Psoas muscle (tissue), 8 donors: ENCODE measurements around the gene FOXA2. TPM values are rescaled to one million over a fixed set of nuclear protein-coding genes. Genes with fewer than 3 reads are reported as not detected.

ENCODE experiments used
- ATAC-seq, 4 donors: fragments of 200-7000 bp; cut with Tn5 transposase; one replicate each; pipeline ENCODE4 v1.9.1; 2020; ENCODE audit warnings: moderate library complexity in 3 of 4, mild to moderate bottlenecking in 2 of 4
- DNase-seq, 2 donors: peaks; one replicate each; pipeline ENCODE4 v3.0.0-alpha.2; 2020
- H3K27ac ChIP-seq: fragments of 200-600 bp; one replicate; pipeline ENCODE4 v1.8.0; 2022
- H3K27me3 ChIP-seq, 3 donors: fragments of 200-600 bp in 1 of 3; one replicate each; pipeline versions ENCODE4 v1.6.1 to v1.8.0; 2013 to 2022; ENCODE audit warnings: low read length in 2 of 3, mild to moderate bottlenecking in 2 of 3, moderate library complexity in 1 of 3; ENCODE audit not compliant: insufficient read depth in 3 of 3
- H3K36me3 ChIP-seq, 2 donors: fragments of 200-600 bp in 1 of 2; one replicate each; pipeline versions ENCODE4 v1.6.1 to v1.8.0; 2013 to 2022; ENCODE audit warnings: low read depth in 1 of 2, mild to moderate bottlenecking in 1 of 2, moderate library complexity in 1 of 2; ENCODE audit not compliant: insufficient read depth in 1 of 2
- H3K4me1 ChIP-seq: fragments of 200-600 bp; one replicate; pipeline ENCODE4 v1.8.0; 2022
- H3K4me3 ChIP-seq: fragments of 200-600 bp; one replicate; pipeline ENCODE4 v1.8.0; 2022; ENCODE audit warnings: mild to moderate bottlenecking
- H3K9me3 ChIP-seq: fragments of 200-600 bp; one replicate; pipeline ENCODE4 v1.8.0; 2022
- CTCF ChIP-seq: fragments of 200-600 bp; IDR thresholded peaks from one replicate; pipeline ENCODE4 v1.8.0; 2022; ENCODE audit warnings: antibody characterized with exemption
- WGBS, 3 donors: extraction: QIAGEN DNeasy Blood & Tissue Kit; methylation state at CpG; one replicate each; pipeline versions ENCODE4 v1.1.6 to v1.1.7; 2013; 5-methylcytosine and 5-hydroxymethylcytosine counted together
- intact Hi-C, 2 donors: fragments of 100-400 bp; cut with DNase I; formaldehyde crosslinking; loops; one replicate each; pipeline versions ENCODE4 v1.11.0 to v1.14.2; 2022
- polyA plus RNA-seq, 3 donors: library from polyadenylated mRNA; stranded (reverse); fragments of 200-250 nt; gene quantifications; one replicate each; pipeline ENCODE4 v1.2.3, GENCODE V29; 2013
- total RNA-seq, 4 donors: library from RNA; stranded (reverse); fragmentation: NEBNext Ultra II Directional in 2 of 4; extraction: Animal tissue kit (Norgen Biotek cat#: 25700) in 2 of 4; gene quantifications; one replicate each; pipeline versions ENCODE4 v1.2.1 to v1.2.4, GENCODE V29; 2021 to 2023
- donor health status: healthy with polysubstance abuse.
- donor health status: DM: no; HTN: no; CAD: no; lungs with moderate emphysema.
- donor health status: Bipolar disorder and iron deficiency.
- donor health status: healthy.
- donor health status: DM: yes; HTN: yes; CAD: no.
- donor health status: DM: no; HTN: no; CAD: no.
- donor health status: DM: no; HTN: no; CAD: no.
- donor health status: DM: yes; HTN: yes; CAD: no.

The FOXA2 gene
- total and polyA plus RNA-seq, 7 donors, result 0.26 TPM; not detected in 6

DNA sequence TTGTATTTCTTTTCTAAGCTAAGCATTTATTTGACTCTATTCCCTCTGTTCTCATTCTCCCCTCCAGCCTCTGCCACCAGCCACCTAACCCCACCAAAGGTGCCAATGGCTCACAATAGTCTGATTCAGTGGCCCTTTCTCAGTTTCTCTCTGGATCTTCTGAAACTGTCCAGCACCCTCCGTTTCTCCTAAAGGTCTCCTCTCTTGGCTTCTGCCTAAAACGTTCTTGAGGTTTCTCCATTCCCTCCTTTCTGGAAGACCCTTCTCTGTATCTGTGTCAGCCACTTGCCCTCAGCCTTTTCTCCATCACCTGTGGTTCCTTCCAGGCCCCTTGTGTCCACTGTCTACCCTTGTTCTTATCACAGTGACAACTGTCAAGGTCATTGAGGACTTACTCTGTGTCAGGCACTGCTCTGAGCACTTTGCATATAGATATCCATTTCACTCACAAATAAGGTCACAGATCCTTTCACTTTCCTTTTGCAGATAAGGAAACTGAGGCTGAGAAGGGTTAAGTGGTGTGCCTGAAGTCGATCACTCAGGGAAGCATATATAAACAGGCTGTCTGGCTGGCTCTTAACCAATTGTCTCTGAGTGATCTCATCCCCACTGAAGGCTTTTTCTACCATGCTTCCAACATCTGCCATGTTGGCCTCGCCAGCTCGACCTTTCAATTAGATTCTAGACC, 48.1 kb downstream of the FOXA2 start:
- no peak for TF ChIP-seq CTCF
- DNase-seq (no peak), ATAC-seq (no peak)
- H3K27me3 ChIP-seq, result no peaks in the 10 kb centered on the region
- no peaks in the 10 kb centered on the region for H3K4me1 ChIP-seq
- intact Hi-C loops, result no loop called here
- H3K36me3 ChIP-seq, result no peaks in the 10 kb centered on the region
- WGBS, 3 donors, result 66 to 75% (median 71%) methylated on average over 5 of the region's 5 CpGs
- H3K27ac ChIP-seq, result no peak overlapping the region
- H3K4me3 ChIP-seq, result no peak overlapping the region
- H3K9me3 ChIP-seq, result no peaks in the 10 kb centered on the region

DNA sequence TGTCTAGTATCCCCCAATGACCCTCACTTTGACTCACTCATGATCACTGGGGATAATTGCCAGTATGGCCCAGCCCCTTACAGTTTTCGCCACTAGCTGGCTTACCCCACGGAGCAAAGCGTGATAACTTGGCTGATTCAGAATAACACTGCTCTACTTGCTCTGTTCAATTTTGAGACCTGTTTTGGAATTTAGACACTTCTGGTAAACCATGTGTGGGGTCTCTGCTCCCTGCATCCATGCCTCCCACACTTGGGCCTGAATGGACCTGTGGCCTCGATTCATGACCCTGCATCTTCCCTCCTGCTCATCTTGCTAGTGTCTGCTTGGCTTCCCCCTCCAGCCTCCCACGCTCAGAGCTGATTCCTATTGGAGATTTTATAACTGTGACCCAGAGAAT, 48.9 kb downstream of the FOXA2 start:
- WGBS, 3 donors, result 82 to 84% (median 84%) methylated on average over 5 of the region's 5 CpGs
- intact Hi-C loops, result no loop called here
- H3K4me3 ChIP-seq, result no peak overlapping the region
- DNase-seq (no peak), ATAC-seq (no peak)
- TF ChIP-seq CTCF, result no peak
- no peaks in the 10 kb centered on the region for H3K27me3 ChIP-seq
- H3K9me3 ChIP-seq, result no peaks in the 10 kb centered on the region
- no peak overlapping the region for H3K27ac ChIP-seq
- no peaks in the 10 kb centered on the region for H3K36me3 ChIP-seq
- H3K4me1 ChIP-seq, result no peaks in the 10 kb centered on the region

GRCh38 chr20:22533823-22534751, 50.3 kb downstream of the FOXA2 start:
- DNase-seq (no peak), ATAC-seq (no peak)
- WGBS, 3 donors, result 80 to 81% (median 80%) methylated on average over 10 of the region's 10 CpGs
- no peaks in the 10 kb centered on the region for H3K9me3 ChIP-seq
- no peaks in the 10 kb centered on the region for H3K36me3 ChIP-seq
- no peak for TF ChIP-seq CTCF
- no peaks in the 10 kb centered on the region for H3K4me1 ChIP-seq
- intact Hi-C loops, result no loop called here
- H3K27ac ChIP-seq, result no peak overlapping the region
- no peak overlapping the region for H3K4me3 ChIP-seq
- H3K27me3 ChIP-seq, result no peaks in the 10 kb centered on the region

DNA sequence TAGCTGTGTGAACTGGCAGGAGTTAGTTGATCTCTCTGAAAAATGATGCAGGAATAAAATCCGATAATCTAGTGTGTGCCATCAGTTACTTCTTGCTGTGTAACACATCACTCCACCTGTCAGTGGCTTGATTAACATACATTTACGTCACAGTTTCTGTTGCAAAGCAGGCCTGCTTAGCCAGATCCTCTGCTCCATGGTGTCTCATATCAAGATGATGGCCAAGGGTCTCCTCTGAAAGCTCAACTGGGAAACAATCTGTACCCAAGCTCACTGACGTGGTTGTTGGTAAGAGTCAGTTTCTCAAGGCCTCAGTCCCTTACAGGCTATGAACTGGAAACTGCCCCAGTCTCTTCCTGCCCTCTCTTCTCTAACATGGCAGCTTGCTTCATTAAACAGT, 51.8 kb downstream of the FOXA2 start:
- no peak for TF ChIP-seq CTCF
- intact Hi-C loops, result no loop called here
- Histone ChIP-seq H3K4me3 (no peak overlapping the region), H3K36me3 (no peaks in the 10 kb centered on the region), H3K4me1 (no peaks in the 10 kb centered on the region), H3K27me3 (no peaks in the 10 kb centered on the region), H3K9me3 (no peaks in the 10 kb centered on the region), H3K27ac (no peak overlapping the region)
- ATAC-seq (no peak), DNase-seq (no peak)
- 69 to 81% (median 76%) methylated on average over 3 of the region's 3 CpGs for WGBS, 3 donors
